Endothelial cell of umbilical vein (primary cell): ENCODE measurements around the gene CDH23. TPM values are rescaled to one million over a fixed set of nuclear protein-coding genes. Genes with fewer than 3 reads are reported as not detected.

Source experiments
- BruUV-seq: library from RNA; stranded (reverse); fragments of 400-500 nt; replicated peaks from 2 replicates; lab custom pipeline; 2021; lab: Mats Ljungman, UMichigan
- CTCF ChIA-PET: fragments of 300-600, 350-600 bp; sonication (Branson Sonifier 250); formaldehyde crosslinking; loops from one replicate; lab custom pipeline; 2021; ENCODE audit warnings: antibody characterized with exemption, inconsistent platforms; lab: Charles Lee
- POLR2A ChIA-PET: fragments of 300-600, 350-600 bp; sonication (Branson Sonifier 250); formaldehyde crosslinking; loops from one replicate; lab custom pipeline; 2021; ENCODE audit warnings: antibody characterized with exemption, inconsistent platforms; lab: Charles Lee
- DNase-seq: peaks from one replicate; pipeline ENCODE4 v3.0.0-alpha.2; 2011; ENCODE audit warnings: low read depth, low spot score
- FAIRE-seq: peaks from 2 replicates; lab custom pipeline; 2011; peaks lifted over from hg19 to GRCh38; lab: Jason Lieb, UNC
- H2AFZ ChIP-seq: 2 replicates; pipeline ENCODE4 v1.6.0; 2012; ENCODE audit warnings: low read depth, low read length, control low read depth, inconsistent platforms
- H3K27ac ChIP-seq: 2 replicates; pipeline ENCODE4 v1.5.1; 2011; ENCODE audit warnings: low read depth, mild to moderate bottlenecking, control low read depth, low read length, moderate library complexity; ENCODE audit not compliant: insufficient read depth
- H3K27me3 ChIP-seq, 2 experiments: 2 replicates each; pipeline versions ENCODE4 v1.6.0 to v1.6.1; 2011; ENCODE audit warnings: low read length in 2 of 2, mixed read lengths in 1 of 2; ENCODE audit not compliant: control insufficient read depth in 2 of 2, insufficient read depth in 2 of 2
- H3K36me3 ChIP-seq, 2 experiments: 2 replicates in 1 of 2; 3 replicates in 1 of 2; pipeline ENCODE4 v1.5.1; 2011; ENCODE audit warnings: low read length in 2 of 2, mild to moderate bottlenecking in 1 of 2, moderate library complexity in 1 of 2; ENCODE audit not compliant: control insufficient read depth in 2 of 2, insufficient read depth in 2 of 2; ENCODE audit errors: extremely low read depth in 1 of 2
- H3K4me1 ChIP-seq: 3 replicates; pipeline ENCODE4 v1.5.1; 2011; ENCODE audit warnings: mild to moderate bottlenecking, low read length; ENCODE audit not compliant: control insufficient read depth, insufficient read depth; ENCODE audit errors: extremely low read depth
- H3K4me2 ChIP-seq: 2 replicates; pipeline ENCODE4 v1.6.1; 2011; ENCODE audit warnings: low read length, control low read depth, mixed read lengths; ENCODE audit not compliant: insufficient read depth
- H3K4me3 ChIP-seq, 3 experiments: fragments of 200-600 bp in 1 of 3; sonication (generic), shearing (Covaris generic) in 1 of 3; replicated peaks in 1 of 3; 2 replicates each; pipeline ENCODE4 v1.5.1; 2011 to 2016; ENCODE audit warnings: control low read depth in 3 of 3, low read length in 3 of 3, mild to moderate bottlenecking in 2 of 3, inconsistent platforms in 1 of 3, low read depth in 1 of 3, moderate library complexity in 1 of 3; ENCODE audit not compliant: insufficient read depth in 1 of 3
- H3K79me2 ChIP-seq: 2 replicates; pipeline ENCODE4 v1.6.0; 2012; ENCODE audit warnings: low read length, inconsistent platforms; ENCODE audit not compliant: control insufficient read depth, insufficient read depth
- H3K9ac ChIP-seq: replicated peaks from 2 replicates; pipeline ENCODE3; 2011; ENCODE audit warnings: low read length, control low read depth; ENCODE audit not compliant: insufficient read depth; ENCODE audit errors: extremely low read depth
- H3K9me1 ChIP-seq: replicated peaks from 3 replicates; pipeline ENCODE4 v1.6.0; 2011; ENCODE audit warnings: mild to moderate bottlenecking, low read length; ENCODE audit not compliant: control insufficient read depth, insufficient read depth; ENCODE audit errors: extremely low read depth
- H3K9me3 ChIP-seq: replicated peaks from 2 replicates; pipeline ENCODE4 v1.5.1; 2012; ENCODE audit warnings: low read length, inconsistent platforms; ENCODE audit not compliant: control insufficient read depth, insufficient read depth
- H4K20me1 ChIP-seq: replicated peaks from 2 replicates; pipeline ENCODE3; 2011; ENCODE audit warnings: mild to moderate bottlenecking, low read length; ENCODE audit not compliant: control insufficient read depth, insufficient read depth; ENCODE audit errors: extremely low read depth
- EZH2 ChIP-seq: IDR thresholded peaks from 2 replicates; pipeline ENCODE4 v1.6.1; 2012; ENCODE audit warnings: borderline replicate concordance, low read depth, mild to moderate bottlenecking, moderate library complexity, low read length, inconsistent platforms; ENCODE audit not compliant: severe bottlenecking
- FOS ChIP-seq: IDR thresholded peaks from 2 replicates; pipeline ENCODE4 v1.6.1; 2011; ENCODE audit warnings: mild to moderate bottlenecking, low read length, moderate library complexity, borderline replicate concordance; ENCODE audit not compliant: insufficient read depth
- GATA2 ChIP-seq: IDR thresholded peaks from 2 replicates; pipeline ENCODE4 v1.7.0; 2011; ENCODE audit warnings: low read depth, mild to moderate bottlenecking, moderate library complexity, mixed read lengths, low read length; ENCODE audit not compliant: insufficient read length, insufficient read depth
- JUN ChIP-seq: IDR thresholded peaks from 2 replicates; pipeline ENCODE4 v1.6.1; 2011; ENCODE audit warnings: borderline replicate concordance, low read depth; ENCODE audit not compliant: insufficient read length, insufficient read depth
- MYC ChIP-seq: IDR thresholded peaks from one replicate; pipeline ENCODE4 v1.6.1; 2011; ENCODE audit warnings: mild to moderate bottlenecking, low read depth, low read length
- POLR2A ChIP-seq: IDR thresholded peaks from 2 replicates; pipeline ENCODE4 v1.6.1; 2012; ENCODE audit warnings: low read depth, mild to moderate bottlenecking, control low read depth, low read length
- POLR2AphosphoS5 ChIP-seq: IDR thresholded peaks from 2 replicates; pipeline ENCODE4 v1.6.1; 2012; ENCODE audit warnings: low read depth, mild to moderate bottlenecking, control low read depth, low read length, moderate library complexity; ENCODE audit not compliant: insufficient read depth
- dilution Hi-C: fragments of 300-500 bp; cut with MboI; formaldehyde crosslinking; loops from one replicate; pipeline ENCODE4 v1.15.0; 2019; ENCODE audit warnings: low sequenced_read_pairs; ENCODE audit not compliant: extremely low pct_ligation_motif_present
- intact Hi-C: fragments of 100-400 bp; cut with micrococcal nuclease; formaldehyde crosslinking; loops from one replicate; pipeline ENCODE4 v1.10.0; 2022
- polyA plus RNA-seq, 4 experiments: library from polyadenylated mRNA; depleted of rRNA in 3 of 4; stranded (reverse) in 3 of 4; unstranded in 1 of 4; fragments of >200 nt; gene quantifications; 2 replicates each; pipeline versions ENCODE4 v1.2.1 to v1.2.3, GENCODE V29; 2011 to 2012; ENCODE audit warnings: missing spikeins in 1 of 4
- total RNA-seq: library from RNA; stranded (reverse); gene quantifications from 2 replicates; pipeline ENCODE4 v1.2.3, GENCODE V29; 2021
- TF ChIP-seq, protein P1 (sequence below): IDR thresholded peaks from 2 replicates; pipeline ENCODE4 v1.6.1; 2011; ENCODE audit not compliant: insufficient read depth, insufficient read length
- TF ChIP-seq, protein P2 (sequence below), 2 donors: IDR thresholded peaks; 1 replicate in 1 of 2; 2 replicates in 1 of 2; pipeline ENCODE4 v1.5.1; 2011; ENCODE audit warnings: low read length in 2 of 2, mild to moderate bottlenecking in 2 of 2, moderate library complexity in 2 of 2, control low read depth in 1 of 2, inconsistent platforms in 1 of 2, low read depth in 1 of 2; ENCODE audit not compliant: insufficient read depth in 1 of 2; ENCODE audit errors: extremely low read depth in 1 of 2

CDH23 gene
- total and polyA plus RNA-seq, 2 donors (not counting 3 experiments of a cell fraction or from before 2014, with no cell fraction given) = not detected

DNA sequence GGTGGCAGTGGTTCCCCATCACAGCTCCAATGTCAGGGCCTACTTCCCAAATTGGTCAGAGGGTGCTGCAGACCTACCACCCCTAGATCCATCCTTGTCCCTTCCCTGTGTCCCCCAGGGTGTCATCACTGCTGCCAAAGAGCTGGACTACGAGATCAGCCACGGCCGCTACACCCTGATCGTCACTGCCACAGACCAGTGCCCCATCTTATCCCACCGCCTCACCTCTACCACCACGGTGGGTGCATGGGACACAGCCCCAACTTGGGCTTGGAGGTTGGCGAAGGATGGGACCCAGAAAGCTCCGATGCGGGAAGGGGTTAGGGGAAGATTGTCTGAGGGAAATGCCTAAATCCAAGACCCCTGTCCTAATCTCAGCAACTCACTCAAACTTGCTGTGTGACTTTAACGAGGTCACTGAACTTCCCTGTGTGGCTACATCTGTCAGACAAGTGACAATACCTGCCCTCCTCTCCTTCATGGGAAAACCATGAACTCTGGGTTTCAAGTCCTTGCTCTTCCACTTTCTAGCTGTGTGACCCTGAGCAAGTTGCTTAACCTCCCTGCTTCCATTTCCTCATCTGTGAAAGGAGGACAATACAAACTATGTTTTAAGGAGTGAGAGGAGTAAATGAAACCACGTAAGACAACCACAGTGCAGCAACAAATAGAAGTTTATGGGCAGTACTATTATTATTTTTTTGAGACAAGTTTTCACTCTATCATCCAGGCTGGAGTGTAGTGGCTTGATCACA is 381.5 kb downstream of the CDH23 start:
- H3K27ac ChIP-seq = no peak overlapping the region
- POLR2A ChIA-PET = no interaction called here
- H3K4me3 ChIP-seq = no peak overlapping the region
- H2AFZ ChIP-seq = no peak overlapping the region
- no peaks in the 10 kb centered on the region for H3K27me3 ChIP-seq
- no peak overlapping the region for H3K9ac ChIP-seq
- BruUV-seq = no TSS peak
- H4K20me1 ChIP-seq = no peaks in the 10 kb centered on the region
- intact Hi-C loops = no loop called here
- FAIRE-seq (no peak), DNase-seq (no peak)
- H3K36me3 ChIP-seq = no peaks in the 10 kb centered on the region
- H3K9me3 ChIP-seq = no peaks in the 10 kb centered on the region
- peaks cover 2% of the 10 kb centered on the region for H3K4me1 ChIP-seq
- no peak overlapping the region for H3K4me2 ChIP-seq
- TF ChIP-seq, protein P1, sequence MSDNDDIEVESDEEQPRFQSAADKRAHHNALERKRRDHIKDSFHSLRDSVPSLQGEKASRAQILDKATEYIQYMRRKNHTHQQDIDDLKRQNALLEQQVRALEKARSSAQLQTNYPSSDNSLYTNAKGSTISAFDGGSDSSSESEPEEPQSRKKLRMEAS = no peak
- TF ChIP-seq JUN (no peak), FOS (no peak), MYC (no peak), GATA2 (no peak), EZH2 (no peak), POLR2A (no peak), POLR2AphosphoS5 (no peak)
- TF ChIP-seq, protein P2, sequence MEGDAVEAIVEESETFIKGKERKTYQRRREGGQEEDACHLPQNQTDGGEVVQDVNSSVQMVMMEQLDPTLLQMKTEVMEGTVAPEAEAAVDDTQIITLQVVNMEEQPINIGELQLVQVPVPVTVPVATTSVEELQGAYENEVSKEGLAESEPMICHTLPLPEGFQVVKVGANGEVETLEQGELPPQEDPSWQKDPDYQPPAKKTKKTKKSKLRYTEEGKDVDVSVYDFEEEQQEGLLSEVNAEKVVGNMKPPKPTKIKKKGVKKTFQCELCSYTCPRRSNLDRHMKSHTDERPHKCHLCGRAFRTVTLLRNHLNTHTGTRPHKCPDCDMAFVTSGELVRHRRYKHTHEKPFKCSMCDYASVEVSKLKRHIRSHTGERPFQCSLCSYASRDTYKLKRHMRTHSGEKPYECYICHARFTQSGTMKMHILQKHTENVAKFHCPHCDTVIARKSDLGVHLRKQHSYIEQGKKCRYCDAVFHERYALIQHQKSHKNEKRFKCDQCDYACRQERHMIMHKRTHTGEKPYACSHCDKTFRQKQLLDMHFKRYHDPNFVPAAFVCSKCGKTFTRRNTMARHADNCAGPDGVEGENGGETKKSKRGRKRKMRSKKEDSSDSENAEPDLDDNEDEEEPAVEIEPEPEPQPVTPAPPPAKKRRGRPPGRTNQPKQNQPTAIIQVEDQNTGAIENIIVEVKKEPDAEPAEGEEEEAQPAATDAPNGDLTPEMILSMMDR (IDR thresholded peaks at IDR 0.05; ENCODE audit: extremely low read depth in 1 of 2, insufficient read depth in 1 of 2, low read depth in 1 of 2, low read length in 2 of 2) = no peak
- dilution Hi-C loops = no loop called here
- no peaks in the 10 kb centered on the region for H3K79me2 ChIP-seq
- CTCF ChIA-PET = no interaction called here
- H3K9me1 ChIP-seq = no peaks in the 10 kb centered on the region
